CD1c-positive myeloid dendritic cell (primary cell): ENCODE measurements around the gene PAX9.
A peak's percentile ranks its signal among the peaks of the same experiment; 100 is the strongest.

ENCODE experiments used
- DNase-seq: peaks from one replicate; pipeline ENCODE4 v3.0.0-alpha.2; 2016; ENCODE audit errors: extremely low spot score

The PAX9 gene

DNA sequence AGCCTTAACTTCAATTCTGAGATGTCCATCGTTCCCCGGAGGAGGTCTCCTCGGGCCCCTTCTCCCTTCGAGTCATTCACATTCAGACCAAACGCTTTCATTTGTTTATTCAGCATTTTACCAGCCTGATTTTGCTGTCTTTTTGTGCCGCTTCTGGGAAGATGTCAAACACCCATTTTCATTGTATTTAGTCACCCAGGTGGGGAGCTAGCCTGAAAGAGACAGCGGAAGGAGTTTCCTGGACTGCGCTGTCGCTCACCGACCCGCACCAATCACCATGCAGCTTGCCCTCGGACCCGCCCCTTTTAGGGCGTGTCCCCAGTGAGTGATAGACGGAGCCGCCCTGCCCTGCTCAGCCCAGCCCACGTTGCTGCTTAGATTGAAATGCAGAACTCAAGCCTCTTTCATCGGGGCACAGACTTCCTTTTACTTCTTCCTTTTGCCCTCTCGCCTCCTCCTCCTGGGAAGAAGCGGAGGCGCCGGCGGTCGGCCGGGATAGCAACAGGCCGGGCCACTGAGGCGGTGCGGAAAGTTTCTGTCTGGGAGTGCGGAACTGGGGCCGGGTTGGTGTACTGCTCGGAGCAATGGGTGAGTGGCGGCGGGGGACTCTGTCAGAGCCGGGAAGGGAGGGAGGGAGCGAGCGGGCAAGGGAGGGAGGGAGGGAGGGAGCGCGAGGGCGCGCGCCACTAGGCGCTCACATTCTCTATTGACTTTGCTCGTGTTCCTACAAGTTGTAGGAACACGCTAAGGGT, at the start of gene PAX9:
TSS of gene PAX9 (plus strand) at position 355 of the 752 bp plus-strand sequence. CDS start at position 585, 230 bp downstream.
- peak; percentile 62 for DNase-seq

- DNase-seq = no peak
Measured at GRCh38 chr14:36617824-36618223, 43.8 kb upstream of the PAX9 start.

GRCh38 chr14:36618641-36619040, 43.0 kb upstream of the PAX9 start:
- no peak for DNase-seq

GRCh38 chr14:36619131-36619530, 42.5 kb upstream of the PAX9 start:
- no peak for DNase-seq

GRCh38 chr14:36619853-36620252, 41.8 kb upstream of the PAX9 start:
- DNase-seq = no peak

DNA sequence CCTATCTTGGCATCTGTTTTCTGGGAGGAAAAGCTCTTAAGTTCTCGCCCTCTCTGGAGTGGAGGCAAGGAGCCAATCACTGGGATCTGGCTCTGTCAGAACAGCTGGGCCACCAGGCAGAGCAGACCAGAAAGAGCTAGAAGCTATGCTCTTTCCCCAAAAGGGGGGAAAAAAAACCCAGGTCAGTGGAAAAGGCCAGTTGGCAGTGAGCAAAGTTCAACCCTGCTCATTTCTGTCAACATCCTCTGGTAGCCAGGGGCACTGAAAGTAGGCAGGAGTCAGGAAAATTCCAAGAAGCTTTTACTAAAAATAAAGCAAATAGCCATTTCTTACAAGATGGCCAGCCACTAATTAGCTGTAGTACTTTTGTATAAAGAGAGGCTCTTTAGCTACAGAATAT, 36.6 kb upstream of the PAX9 start:
- no peak for DNase-seq

DNA sequence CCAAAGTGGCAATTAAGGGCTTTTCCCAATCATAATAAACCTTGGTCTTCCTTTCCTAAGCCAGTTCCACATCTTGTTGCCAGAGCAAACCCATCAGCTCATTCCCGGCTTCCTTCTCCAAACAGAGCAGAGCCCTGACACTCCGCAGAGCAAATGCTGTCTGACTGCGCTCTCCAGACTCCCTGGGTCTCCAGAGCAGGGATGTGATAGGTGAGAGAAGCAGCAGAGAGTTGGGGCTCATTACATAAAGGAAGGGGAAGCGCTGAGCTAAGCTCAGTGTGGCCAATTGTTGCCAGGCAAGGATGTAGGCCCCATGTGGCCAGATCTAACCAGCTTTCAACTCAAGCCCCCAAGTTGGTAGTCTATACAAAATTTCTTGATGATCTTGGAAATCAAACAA, 36.2 kb upstream of the PAX9 start:
- DNase-seq = no peak

GRCh38 chr14:36626151-36626550, 35.5 kb upstream of the PAX9 start:
- DNase-seq = no peak

DNA sequence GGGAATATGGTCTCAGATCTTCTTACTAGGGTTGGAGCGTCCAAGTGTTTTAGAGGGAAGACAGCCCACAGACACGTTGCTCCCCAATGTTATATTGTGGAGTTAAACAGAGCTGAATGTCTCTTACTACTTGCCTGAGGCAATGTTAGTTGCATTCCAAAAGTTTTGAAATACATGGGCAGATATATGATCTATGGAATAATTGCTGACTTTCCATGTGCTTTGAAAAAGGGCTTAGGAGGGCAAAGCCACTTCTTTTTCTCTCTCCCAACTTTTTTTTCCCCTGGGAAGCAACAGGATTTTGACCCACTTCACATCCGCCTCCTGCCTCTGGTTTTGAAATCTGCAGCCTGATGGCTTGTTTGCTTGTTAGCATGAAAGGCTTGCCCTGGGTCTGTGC, 33.7 kb upstream of the PAX9 start:
- no peak for DNase-seq

- DNase-seq = no peak
Measured at GRCh38 chr14:36633580-36633979, 28.1 kb upstream of the PAX9 start.

- DNase-seq = no peak
Measured at GRCh38 chr14:36646664-36647416, 14.8 kb upstream of the PAX9 start.

- DNase-seq = no peak
Measured at GRCh38 chr14:36647417-36647823, 14.2 kb upstream of the PAX9 start.

GRCh38 chr14:36647824-36648753, 13.6 kb upstream of the PAX9 start:
- DNase-seq = no peak

DNA sequence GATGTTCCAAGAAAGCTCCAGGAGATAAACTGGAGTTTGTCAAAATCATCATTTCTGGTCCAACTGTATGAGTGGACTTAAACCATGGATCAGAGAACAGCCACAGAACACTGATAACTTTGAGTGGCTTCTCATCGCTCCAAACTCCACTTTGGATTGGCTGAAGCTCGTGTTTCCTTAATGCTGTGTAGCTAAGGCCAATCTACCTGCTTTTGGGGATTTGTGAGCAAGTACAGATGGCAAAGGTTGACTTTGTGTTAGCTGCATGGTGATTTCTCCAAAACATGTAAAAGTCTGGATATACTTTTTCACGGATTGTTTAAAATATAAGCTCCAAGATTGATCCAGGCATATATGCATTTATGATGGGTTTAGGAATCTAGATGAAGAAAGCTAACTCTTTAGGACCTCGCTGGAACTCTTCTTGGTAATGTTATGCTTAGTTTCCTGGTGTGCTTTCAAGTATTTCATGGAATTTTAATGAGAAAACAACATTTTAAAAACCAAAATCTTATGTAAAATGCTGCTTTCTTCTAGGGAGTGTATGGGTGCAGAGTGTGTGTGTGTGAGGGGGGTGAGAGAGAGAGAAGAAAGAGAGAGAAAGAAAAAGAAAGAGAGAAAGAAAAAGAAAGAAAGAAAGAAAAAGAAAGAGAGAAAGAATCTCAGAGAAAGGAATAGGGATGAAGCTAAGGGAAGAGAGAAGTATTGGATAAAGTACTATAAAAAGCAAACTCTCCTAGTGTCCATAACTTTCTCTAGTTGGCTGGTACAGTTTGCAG, 11.6 kb upstream of the PAX9 start:
- no peak for DNase-seq

- DNase-seq = no peak
Measured at GRCh38 chr14:36652542-36653201, 9.0 kb upstream of the PAX9 start.

DNA sequence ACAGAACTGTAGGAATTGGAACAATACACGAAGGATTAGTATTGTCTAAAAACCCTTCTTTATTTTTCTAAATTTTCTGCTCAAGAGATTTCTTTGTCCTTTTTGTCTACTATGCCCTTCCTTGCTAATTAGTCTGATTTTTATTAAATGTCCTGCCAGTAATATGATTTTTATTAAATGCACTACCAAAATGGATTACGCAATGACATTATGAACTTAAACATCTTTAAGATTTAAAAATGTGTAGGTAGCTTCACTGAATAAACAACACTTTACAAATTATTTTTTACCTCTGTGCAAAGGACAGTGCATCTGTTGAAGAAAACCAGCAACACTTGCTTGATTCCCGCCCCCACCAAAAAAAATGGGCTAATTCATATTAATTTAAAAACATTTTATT, 8.2 kb upstream of the PAX9 start:
- DNase-seq = no peak

GRCh38 chr14:36653962-36654793, 7.5 kb upstream of the PAX9 start:
- DNase-seq = no peak

DNA sequence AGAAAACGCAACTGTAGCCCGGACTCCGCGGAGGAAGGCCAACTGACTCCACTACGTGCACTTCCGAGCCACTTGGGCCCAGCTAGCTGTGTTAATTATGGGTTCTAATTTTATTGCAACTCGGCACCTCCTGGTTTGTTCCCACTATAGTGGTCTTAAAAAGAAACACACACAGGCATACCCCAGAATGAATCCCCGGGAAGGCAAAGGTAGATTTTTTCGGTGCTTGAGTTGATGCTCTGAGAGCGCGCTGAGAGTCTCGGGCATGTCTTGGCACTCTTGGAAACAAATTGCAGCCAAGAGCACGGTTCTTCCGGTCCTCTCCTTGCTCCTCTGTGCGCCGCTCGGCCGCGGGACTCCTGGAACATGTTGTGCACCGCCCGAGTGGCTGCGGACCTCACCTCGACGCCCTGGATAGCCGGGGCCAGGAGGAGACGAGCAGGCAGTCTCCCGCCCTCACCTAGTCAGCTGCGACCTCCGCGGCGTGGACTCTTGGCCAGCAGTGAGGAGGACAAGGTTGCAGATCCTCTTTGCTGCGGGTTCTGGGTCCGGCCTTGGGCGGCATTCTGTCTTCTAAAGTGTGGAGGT, 6.8 kb upstream of the PAX9 start:
- no peak for DNase-seq

DNA sequence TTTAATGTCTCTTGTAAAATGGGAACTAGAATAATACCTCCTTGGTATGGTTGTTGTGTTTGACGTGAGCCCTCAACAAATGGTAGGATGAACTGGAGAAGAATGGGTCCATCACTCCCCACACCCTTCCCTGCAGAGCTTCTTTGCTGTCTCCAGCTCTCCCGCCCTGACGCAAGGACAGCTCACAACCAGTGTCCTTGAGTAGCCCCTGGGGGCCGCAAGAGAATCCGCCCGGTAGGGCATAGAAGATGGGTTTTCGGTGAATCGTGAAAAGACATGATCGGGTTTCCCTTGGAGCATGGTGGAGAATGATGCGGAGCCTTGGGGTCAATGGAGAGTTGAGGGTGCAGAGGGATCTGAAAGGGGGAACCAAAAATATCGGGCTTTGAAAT, 6.1 kb upstream of the PAX9 start:
- no peak for DNase-seq
